Measurements from ENCODE around the gene GPR137. TPM values are rescaled to one million over a fixed set of nuclear protein-coding genes. Genes with fewer than 3 reads are reported as not detected.

The GPR137 gene
- total and polyA plus RNA-seq, 8 donors = 2.9 to 58.8 (median 20.0) TPM

DNA sequence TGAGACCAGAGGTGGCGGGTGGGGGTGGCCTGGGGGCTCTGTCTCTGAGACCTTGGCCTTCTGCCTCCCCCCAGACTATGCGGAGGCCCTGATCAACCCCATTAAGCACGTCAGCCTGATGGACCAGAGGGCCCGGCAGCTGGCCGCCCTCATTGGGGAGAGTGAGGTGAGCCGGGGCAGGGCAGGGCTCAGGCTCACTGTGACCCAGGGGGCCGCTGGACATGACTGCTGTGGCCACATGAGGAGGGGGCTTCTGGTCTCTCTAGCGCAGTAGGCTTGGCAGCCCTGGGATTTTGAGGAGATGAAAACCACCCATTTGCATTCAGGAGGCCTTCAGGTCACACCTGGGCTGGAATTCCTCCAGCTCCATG is 21.7 kb upstream of the GPR137 start:
- Histone ChIP-seq H3K4me3 (no peak overlapping the region), H3K4me1 (peaks cover 13 to 21% (median 20%) of the 10 kb centered on the region in 4 donors), H3K27ac (no peak overlapping the region), H3K9me3 (no peaks in the 10 kb centered on the region), H3K27me3 (no peaks in the 10 kb centered on the region), H3K36me3 (peaks cover 48 to 82% (median 80%) of the 10 kb centered on the region in 4 donors)
- DNase-seq = no peak
- WGBS, 5 donors = 88 to 94% (median 92%) methylated on average over 2 to 8 of the region's 8 CpGs
- TF ChIP-seq EP300 (IDR thresholded peaks at IDR 0.05) (no peak), POLR2AphosphoS5 (IDR thresholded peaks at IDR 0.05) (no peak), POLR2A (IDR thresholded peaks at IDR 0.05) (no peak)
- TF ChIP-seq, protein P1, sequence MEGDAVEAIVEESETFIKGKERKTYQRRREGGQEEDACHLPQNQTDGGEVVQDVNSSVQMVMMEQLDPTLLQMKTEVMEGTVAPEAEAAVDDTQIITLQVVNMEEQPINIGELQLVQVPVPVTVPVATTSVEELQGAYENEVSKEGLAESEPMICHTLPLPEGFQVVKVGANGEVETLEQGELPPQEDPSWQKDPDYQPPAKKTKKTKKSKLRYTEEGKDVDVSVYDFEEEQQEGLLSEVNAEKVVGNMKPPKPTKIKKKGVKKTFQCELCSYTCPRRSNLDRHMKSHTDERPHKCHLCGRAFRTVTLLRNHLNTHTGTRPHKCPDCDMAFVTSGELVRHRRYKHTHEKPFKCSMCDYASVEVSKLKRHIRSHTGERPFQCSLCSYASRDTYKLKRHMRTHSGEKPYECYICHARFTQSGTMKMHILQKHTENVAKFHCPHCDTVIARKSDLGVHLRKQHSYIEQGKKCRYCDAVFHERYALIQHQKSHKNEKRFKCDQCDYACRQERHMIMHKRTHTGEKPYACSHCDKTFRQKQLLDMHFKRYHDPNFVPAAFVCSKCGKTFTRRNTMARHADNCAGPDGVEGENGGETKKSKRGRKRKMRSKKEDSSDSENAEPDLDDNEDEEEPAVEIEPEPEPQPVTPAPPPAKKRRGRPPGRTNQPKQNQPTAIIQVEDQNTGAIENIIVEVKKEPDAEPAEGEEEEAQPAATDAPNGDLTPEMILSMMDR (IDR thresholded peaks at IDR 0.05) = no peak
- intact Hi-C loops (cut with DNase I; ENCODE audit: low total_unique reads) = no loop called here

DNA sequence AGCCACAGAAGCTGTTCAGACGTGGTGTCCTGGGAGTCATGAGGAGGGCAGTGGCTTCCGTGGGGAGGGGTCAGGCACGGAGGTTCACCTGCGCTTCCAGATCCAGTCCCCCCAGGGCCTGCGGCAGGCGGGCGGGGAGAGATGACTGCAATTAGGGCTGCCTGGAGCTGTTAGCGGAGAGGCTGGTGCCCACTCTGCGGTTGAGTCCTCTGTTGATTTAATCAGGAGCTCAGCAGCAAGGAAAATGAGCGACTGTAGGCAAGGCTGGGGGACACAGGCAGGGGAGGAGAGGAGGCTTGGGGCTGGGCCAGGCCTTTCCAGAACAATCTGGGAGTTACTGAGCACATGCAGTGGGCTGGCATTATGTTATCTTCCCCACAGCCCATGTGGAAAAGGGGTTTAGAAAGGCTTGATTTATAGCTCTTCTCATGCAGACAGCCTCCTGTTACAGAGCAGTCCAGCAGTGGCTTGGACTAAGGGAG is 21.2 kb upstream of the GPR137 start:
- Histone ChIP-seq H3K9me3 (no peaks in the 10 kb centered on the region), H3K27ac (no peak overlapping the region), H3K27me3 (no peaks in the 10 kb centered on the region), H3K4me3 (no peak overlapping the region), H3K4me1 (peaks cover 15 to 25% (median 24%) of the 10 kb centered on the region in 4 donors), H3K36me3 (peaks cover 44 to 77% (median 75%) of the 10 kb centered on the region in 4 donors)
- TF ChIP-seq POLR2A (IDR thresholded peaks at IDR 0.05) = no peak
- TF ChIP-seq, protein P1 (IDR thresholded peaks at IDR 0.05) = no peak
- TF ChIP-seq EP300 (IDR thresholded peaks at IDR 0.05) = no peak
- TF ChIP-seq POLR2AphosphoS5 (IDR thresholded peaks at IDR 0.05) = no peak
- no peak for DNase-seq
- intact Hi-C loops (cut with DNase I; ENCODE audit: low total_unique reads) = no loop called here
- WGBS, 5 donors = 85 to 91% (median 90%) methylated on average over 10 of the region's 10 CpGs

DNA sequence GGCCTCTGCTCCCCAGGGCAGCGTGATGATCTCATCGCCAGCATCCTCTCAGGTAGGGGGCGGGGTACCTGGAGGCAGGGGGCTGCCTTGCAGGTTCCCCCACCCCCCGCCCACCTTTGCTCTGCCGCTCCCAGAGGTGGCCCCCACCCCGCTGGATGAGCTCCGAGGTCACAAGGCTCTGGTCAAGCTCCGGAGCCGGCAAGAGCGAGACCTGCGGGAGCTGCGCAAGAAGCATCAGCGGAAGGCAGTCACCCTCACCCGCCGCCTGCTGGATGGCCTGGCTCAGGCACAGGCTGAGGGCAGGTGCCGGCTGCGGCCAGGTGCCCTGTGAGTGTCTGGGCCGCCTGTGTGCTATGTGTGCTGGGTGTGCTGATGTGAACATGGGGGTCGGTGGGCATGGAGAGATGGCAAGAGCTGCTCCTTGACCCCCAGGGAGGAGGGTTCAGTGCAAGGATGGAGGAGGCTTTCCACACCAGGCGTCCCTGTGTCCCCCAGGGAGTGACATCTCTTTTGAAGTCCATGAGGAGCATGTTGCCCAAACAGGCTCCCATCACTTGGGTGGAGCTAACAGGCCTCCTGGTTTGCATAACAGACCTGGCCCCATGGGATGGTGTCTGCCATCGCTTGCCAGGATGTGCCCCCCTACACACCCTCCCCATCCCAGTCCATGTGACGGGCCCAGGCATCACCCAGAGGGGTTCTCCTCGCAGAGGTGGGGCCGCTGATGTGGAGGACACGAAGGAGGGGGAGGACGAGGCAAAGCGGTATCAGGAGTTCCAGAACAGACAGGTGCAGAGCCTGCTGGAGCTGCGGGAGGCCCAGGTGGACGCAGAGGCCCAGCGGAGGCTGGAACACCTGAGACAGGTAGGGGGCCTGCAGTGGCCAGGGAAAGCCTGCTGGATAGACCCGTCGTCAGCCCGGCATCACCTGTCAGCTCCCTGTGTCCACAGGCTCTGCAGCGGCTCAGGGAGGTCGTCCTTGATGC is 20.2 kb upstream of the GPR137 start:
- Histone ChIP-seq H3K4me3 (no peak overlapping the region), H3K36me3 (peaks cover 43 to 66% (median 65%) of the 10 kb centered on the region in 4 donors), H3K4me1 (peaks cover 15 to 29% (median 24%) of the 10 kb centered on the region in 4 donors), H3K27ac (no peak overlapping the region), H3K9me3 (no peaks in the 10 kb centered on the region), H3K27me3 (no peaks in the 10 kb centered on the region)
- WGBS, 5 donors = 91 to 94% (median 93%) methylated on average over 25 to 35 of the region's 35 CpGs
- no peak for DNase-seq
- intact Hi-C loops (cut with DNase I; ENCODE audit: low total_unique reads) = no loop called here
- TF ChIP-seq POLR2AphosphoS5 (IDR thresholded peaks at IDR 0.05) (no peak), EP300 (IDR thresholded peaks at IDR 0.05) (no peak)
- TF ChIP-seq, protein P1 (IDR thresholded peaks at IDR 0.05) = no peak

DNA sequence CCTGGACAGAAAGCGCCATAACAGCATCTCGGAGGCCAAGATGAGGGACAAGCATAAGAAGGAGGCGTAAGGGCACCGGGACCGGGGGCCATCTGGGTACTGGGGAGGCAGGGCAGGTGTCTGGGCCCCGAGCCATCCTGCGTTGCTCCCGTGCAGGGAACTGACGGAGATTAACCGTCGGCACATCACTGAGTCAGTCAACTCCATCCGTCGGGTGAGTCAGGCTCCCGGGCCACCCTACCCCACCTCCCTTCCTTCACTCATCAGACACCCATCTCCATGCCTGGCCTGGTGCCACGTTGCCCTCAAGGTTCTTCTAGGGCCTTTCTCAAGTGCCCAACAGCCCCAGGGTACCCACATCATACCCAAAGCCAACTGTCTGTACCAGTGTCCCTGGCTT is 19.3 kb upstream of the GPR137 start:
- DNase-seq = no peak
- H3K4me1 ChIP-seq = peaks cover 15 to 29% (median 24%) of the 10 kb centered on the region in 4 donors
- intact Hi-C loops (cut with DNase I; ENCODE audit: low total_unique reads) = no loop called here
- WGBS, 5 donors = 83 to 91% (median 89%) methylated on average over 15 of the region's 15 CpGs
- no peak overlapping the region for H3K4me3 ChIP-seq
- H3K9me3 ChIP-seq = no peaks in the 10 kb centered on the region
- peaks cover 41 to 61% (median 59%) of the 10 kb centered on the region in 4 donors for H3K36me3 ChIP-seq
- H3K27me3 ChIP-seq = no peaks in the 10 kb centered on the region
- TF ChIP-seq POLR2A (IDR thresholded peaks at IDR 0.05) (no peak), POLR2AphosphoS5 (IDR thresholded peaks at IDR 0.05) (no peak)
- TF ChIP-seq, protein P1 (IDR thresholded peaks at IDR 0.05) = no peak
- H3K27ac ChIP-seq = peak overlapping the region in 1 of 5 donors; percentile 96

Data from stomach (tissue), 9 donors.